Stimulated activated memory B cell treated with anti-CD40 and anti-IgM and Interleukin-4, amounts not matched to agents 10 μg/mL and 1 μg/mL and 100 μg/mL, for 72 hours (primary cell): ENCODE measurements around the gene FAM20A.
A peak's percentile ranks its signal among the peaks of the same experiment; 100 is the strongest.

Experiments used
- ATAC-seq: fragments of 150-1000 bp; cut with Tn5 transposase; 2 replicates; pipeline ENCODE4 v1.10.0; 2021
- H3K27ac Mint-ChIP-seq: one replicate; pipeline ENCODE4 v1.8.0; 2022; ENCODE audit warnings: mild to moderate bottlenecking, mixed read lengths
- H3K27me3 Mint-ChIP-seq: one replicate; pipeline ENCODE4 v1.8.0; 2022; ENCODE audit warnings: mixed read lengths
- H3K36me3 Mint-ChIP-seq: one replicate; pipeline ENCODE4 v1.8.0; 2022; ENCODE audit warnings: mixed read lengths
- H3K4me1 Mint-ChIP-seq: one replicate; pipeline ENCODE4 v1.8.0; 2022; ENCODE audit warnings: mixed read lengths
- H3K4me3 Mint-ChIP-seq: one replicate; pipeline ENCODE4 v1.8.0; 2022; ENCODE audit warnings: mild to moderate bottlenecking, moderate library complexity, mixed read lengths
- H3K9me3 Mint-ChIP-seq: one replicate; pipeline ENCODE4 v1.8.0; 2022; ENCODE audit warnings: mixed read lengths

Gene FAM20A

DNA sequence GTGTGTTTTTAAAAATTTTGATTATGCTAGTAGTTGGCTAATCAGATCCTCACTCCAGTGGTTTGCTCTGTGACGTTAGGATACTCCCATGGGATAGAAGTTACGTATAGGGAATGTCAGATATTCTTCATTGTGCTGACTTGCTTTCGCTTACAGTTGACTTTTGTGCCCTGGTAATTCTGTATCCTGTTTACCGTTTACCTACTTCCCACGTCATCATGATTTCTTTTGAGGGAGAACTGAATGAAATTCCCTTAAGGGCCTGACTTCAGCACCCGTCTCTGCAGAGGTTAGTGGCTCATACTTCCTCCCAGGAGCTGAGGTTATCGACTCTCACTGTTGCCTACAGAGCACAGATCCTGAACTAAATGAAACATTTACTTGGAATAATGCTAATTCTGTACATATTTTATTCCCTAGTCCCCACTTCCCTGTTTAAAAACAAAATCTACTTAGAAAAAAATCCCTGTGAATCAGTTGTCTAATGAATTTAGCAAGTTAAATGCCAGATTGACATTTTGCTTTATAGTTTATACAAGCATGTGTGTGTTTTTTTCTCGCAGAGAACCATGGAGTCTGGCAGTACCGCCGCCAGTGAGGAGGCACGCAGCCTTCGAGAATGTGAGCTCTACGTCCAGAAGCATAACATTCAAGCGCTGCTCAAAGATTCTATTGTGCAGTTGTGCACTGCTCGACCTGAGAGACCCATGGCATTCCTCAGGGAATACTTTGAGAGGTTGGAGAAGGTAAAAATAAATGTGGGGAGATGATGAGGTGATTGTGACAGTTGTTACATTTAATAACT is 86.1 kb downstream of the FAM20A start:
- Mint-ChIP-seq H3K27ac (no peak overlapping the region), H3K4me1 (peaks cover 56% of the 10 kb centered on the region), H3K9me3 (no peaks in the 10 kb centered on the region), H3K36me3 (peaks cover 48% of the 10 kb centered on the region), H3K27me3 (no peaks in the 10 kb centered on the region), H3K4me3 (no peak overlapping the region)
- ATAC-seq: no peak

GRCh38 chr17:68513932-68514331 is 87.2 kb downstream of the FAM20A start:
- peak overlapping the region; percentile 93 for H3K4me3 Mint-ChIP-seq
- H3K27me3 Mint-ChIP-seq: no peaks in the 10 kb centered on the region
- H3K27ac Mint-ChIP-seq: peak overlapping the region; percentile 87
- H3K4me1 Mint-ChIP-seq: peaks cover 52% of the 10 kb centered on the region
- peaks cover 37% of the 10 kb centered on the region for H3K36me3 Mint-ChIP-seq
- no peaks in the 10 kb centered on the region for H3K9me3 Mint-ChIP-seq
- no peak for ATAC-seq

GRCh38 chr17:68512960-68513474 is 88.2 kb downstream of the FAM20A start:
- Mint-ChIP-seq H3K27me3 (no peaks in the 10 kb centered on the region), H3K27ac (peak overlapping the region; percentile 87), H3K4me1 (peaks cover 49% of the 10 kb centered on the region), H3K9me3 (no peaks in the 10 kb centered on the region), H3K4me3 (peak overlapping the region; percentile 93), H3K36me3 (peaks cover 32% of the 10 kb centered on the region)
- no peak for ATAC-seq

DNA sequence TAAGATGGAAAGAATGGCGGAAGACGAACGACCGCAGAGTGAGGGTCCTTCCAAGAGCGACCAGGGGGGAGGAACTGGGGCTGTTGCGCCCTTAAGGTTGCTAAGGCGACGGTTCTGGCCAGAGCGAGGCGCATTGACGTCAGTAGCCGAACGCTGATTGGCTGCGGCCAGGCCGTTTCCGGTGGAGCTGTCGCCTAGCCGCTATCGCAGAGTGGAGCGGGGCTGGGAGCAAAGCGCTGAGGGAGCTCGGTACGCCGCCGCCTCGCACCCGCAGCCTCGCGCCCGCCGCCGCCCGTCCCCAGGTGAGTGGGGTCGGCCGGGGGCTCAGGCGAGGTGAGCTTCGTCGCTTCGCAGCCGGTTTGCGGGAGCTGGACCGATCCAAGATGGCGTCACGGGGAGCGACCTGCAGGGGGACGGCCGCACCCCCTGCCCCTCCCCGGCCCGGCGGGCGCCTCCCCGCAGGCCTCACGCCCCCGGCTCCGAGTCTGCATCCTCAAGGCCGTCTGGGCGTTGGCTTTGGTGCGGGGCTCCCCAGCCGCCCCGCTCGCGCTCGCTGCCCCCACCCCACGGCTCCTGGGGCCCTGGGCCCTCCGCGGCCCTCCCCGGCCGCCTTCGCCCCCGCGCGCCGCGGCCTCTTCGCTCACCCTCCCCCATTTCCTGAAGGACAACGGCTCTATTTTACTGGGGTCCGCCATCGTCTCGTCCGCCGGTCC is 88.8 kb downstream of the FAM20A start, which contains the start of gene PRKAR1A:
Gene PRKAR1A, plus strand, starts transcription at position 184 of the 713 bp plus-strand sequence. CDS start 2,970 bp downstream, outside the sequence.
- Mint-ChIP-seq H3K27ac (peak within 1 kb of the TSS; percentile 87), H3K27me3 (no peaks in the 10 kb centered on the region), H3K36me3 (peaks cover 26% of the 10 kb centered on the region), H3K9me3 (no peaks in the 10 kb centered on the region), H3K4me1 (peaks cover 43% of the 10 kb centered on the region), H3K4me3 (peak within 1 kb of the TSS; percentile 93)
- ATAC-seq: peak; percentile 94

GRCh38 chr17:68511671-68512246 is 89.4 kb downstream of the FAM20A start:
- Mint-ChIP-seq H3K4me3 (peak overlapping the region; percentile 86), H3K27me3 (no peaks in the 10 kb centered on the region), H3K27ac (peak overlapping the region; percentile 87), H3K4me1 (peaks cover 37% of the 10 kb centered on the region), H3K36me3 (peaks cover 19% of the 10 kb centered on the region), H3K9me3 (no peaks in the 10 kb centered on the region)
- peak; percentile 85 for ATAC-seq

GRCh38 chr17:68511254-68511670 is 89.9 kb downstream of the FAM20A start:
- no peak for ATAC-seq
- no peaks in the 10 kb centered on the region for H3K9me3 Mint-ChIP-seq
- peaks cover 36% of the 10 kb centered on the region for H3K4me1 Mint-ChIP-seq
- H3K36me3 Mint-ChIP-seq: peaks cover 15% of the 10 kb centered on the region
- peak overlapping the region; percentile 86 for H3K4me3 Mint-ChIP-seq
- H3K27me3 Mint-ChIP-seq: no peaks in the 10 kb centered on the region
- H3K27ac Mint-ChIP-seq: peak overlapping the region; percentile 87

DNA sequence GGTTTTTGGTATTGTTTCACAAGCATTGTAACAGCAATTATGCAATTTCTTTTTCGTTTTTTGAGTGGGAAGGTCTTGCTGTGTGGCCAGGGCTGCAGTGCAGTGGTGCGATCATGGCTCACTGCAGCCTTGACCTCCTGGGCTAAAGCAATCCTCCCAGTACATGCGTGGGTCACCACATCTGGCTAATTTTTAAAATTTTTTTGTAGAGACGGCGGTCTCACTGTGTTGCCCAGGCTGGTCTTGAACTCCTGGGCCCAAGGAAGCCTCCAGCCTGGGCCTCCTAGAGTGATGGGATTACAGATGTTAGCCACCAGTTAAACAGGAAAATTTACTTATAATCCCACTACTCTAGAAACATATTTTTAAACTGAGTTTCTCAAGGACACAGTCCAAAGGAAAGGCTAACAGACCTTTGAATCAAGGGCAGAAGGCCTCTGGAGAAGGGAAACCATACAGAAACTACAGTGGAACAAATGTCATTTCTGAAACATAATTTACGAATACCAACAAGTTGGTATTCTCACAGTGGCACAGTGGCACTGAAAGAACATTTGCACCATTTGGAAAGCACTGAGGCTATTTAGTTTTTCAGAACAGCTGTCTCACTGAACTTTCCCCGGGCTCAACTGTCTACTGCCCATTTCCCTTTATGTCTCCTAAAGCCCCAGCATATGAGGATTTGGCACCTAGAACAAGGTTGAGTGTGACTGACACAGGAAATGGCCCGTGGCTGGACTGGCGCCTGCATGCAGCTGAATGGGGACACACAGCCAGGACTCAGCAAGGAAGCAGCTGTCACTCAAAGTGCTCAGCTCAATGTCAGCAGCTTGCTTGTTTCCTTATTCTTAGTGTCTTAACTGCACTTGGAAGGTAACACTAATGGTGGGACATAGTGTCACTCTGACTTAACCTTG is 91.8 kb downstream of the FAM20A start:
- Mint-ChIP-seq H3K4me3 (no peak overlapping the region), H3K4me1 (peaks cover 25% of the 10 kb centered on the region), H3K9me3 (no peaks in the 10 kb centered on the region), H3K27me3 (no peaks in the 10 kb centered on the region), H3K27ac (no peak overlapping the region), H3K36me3 (peaks cover 6% of the 10 kb centered on the region)
- no peak for ATAC-seq

DNA sequence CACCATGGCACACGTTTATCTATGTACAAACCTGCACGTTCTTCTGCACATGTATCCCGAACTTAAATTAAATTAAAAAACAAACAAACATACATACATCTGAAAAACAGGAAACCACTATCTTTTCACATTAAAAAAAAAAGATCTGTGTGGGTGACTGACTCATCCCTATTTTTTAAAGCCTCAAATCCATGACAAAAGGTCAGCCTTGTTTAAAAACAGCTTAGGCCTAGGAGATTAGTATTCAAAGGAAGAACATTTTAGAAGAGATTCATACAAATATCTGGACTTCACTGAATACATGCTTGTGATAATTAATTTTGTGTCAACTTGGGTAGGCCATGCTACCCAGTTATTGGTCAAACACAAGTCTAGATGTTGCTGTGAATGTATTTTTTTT is 93.6 kb downstream of the FAM20A start:
- H3K9me3 Mint-ChIP-seq: no peaks in the 10 kb centered on the region
- H3K36me3 Mint-ChIP-seq: no peaks in the 10 kb centered on the region
- H3K4me3 Mint-ChIP-seq: no peak overlapping the region
- ATAC-seq: no peak
- no peaks in the 10 kb centered on the region for H3K27me3 Mint-ChIP-seq
- peaks cover 11% of the 10 kb centered on the region for H3K4me1 Mint-ChIP-seq
- no peak overlapping the region for H3K27ac Mint-ChIP-seq

DNA sequence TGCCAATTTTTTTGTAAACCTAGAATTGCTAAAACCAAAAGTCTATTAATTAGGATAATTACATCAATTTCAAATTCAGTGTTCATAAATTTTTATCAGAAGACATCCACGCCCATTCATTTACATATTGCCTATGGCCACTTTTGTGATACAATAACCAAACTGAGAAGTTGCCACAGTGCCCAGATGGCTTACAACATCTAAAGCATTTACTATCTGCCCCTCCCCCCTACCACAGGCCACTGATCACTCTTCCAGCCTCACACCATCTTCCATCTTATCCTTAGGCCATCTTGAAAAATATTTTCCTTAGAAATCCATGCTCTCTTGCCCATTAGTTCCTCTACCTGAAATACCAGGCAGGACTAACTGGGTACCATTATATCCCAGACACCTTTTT is 95.2 kb downstream of the FAM20A start:
- H3K27me3 Mint-ChIP-seq: no peaks in the 10 kb centered on the region
- no peak for ATAC-seq
- peaks cover 6% of the 10 kb centered on the region for H3K4me1 Mint-ChIP-seq
- H3K4me3 Mint-ChIP-seq: no peak overlapping the region
- H3K9me3 Mint-ChIP-seq: no peaks in the 10 kb centered on the region
- no peaks in the 10 kb centered on the region for H3K36me3 Mint-ChIP-seq
- H3K27ac Mint-ChIP-seq: no peak overlapping the region

DNA sequence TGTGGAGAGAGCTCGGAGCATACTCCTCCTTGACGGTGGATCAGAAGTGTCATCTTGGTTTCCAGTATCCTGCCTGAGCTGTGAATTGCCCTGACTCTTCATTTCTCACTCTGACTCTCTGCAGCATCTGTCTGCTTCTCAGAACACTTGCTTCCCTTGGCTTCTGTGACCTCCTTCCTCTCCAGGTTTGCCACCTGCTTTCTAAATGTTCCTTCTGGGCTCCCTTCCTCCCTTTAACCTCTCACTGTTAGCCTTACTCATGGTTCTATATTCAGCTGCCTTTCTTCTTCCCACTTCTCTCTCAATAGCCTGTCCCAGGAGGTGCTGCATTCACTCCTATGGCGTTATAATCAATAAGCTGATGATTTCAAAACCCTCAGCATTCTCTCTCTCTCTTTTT is 100.1 kb downstream of the FAM20A start:
- Mint-ChIP-seq H3K36me3 (no peaks in the 10 kb centered on the region), H3K4me3 (no peak overlapping the region), H3K27ac (no peak overlapping the region), H3K4me1 (peaks cover 21% of the 10 kb centered on the region), H3K27me3 (no peaks in the 10 kb centered on the region), H3K9me3 (no peaks in the 10 kb centered on the region)
- ATAC-seq: no peak

DNA sequence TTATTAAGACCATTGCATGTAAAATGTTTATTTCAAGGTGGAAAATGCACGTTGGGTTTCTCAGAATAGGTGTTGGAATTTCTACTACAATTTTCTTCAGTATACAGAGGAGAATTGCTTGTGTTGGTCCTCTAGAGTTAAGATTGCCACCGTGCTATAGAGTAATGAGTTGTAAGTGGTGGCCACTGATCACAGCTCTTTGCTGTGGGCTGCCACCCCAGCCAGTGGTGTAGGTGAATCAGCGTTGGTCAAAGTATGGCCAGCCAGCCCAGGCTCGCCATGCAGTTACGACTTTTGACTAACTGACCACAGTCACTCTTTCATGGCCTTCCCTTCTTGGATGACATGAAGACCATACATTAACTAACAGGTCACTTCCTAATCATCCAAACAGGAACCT is 101.6 kb downstream of the FAM20A start:
- ATAC-seq: no peak
- Mint-ChIP-seq H3K4me1 (peaks cover 21% of the 10 kb centered on the region), H3K27ac (peak overlapping the region; percentile 92)

GRCh38 chr17:68498479-68499326 is 102.5 kb downstream of the FAM20A start:
- Mint-ChIP-seq H3K4me1 (peaks cover 21% of the 10 kb centered on the region), H3K36me3 (no peaks in the 10 kb centered on the region), H3K4me3 (peak overlapping the region; percentile 47), H3K27ac (peak overlapping the region; percentile 92), H3K27me3 (no peaks in the 10 kb centered on the region), H3K9me3 (no peaks in the 10 kb centered on the region)
- ATAC-seq: peak; percentile 40

More for the DNA sequence above, 101.6 kb downstream of the FAM20A start:
- Mint-ChIP-seq H3K27me3 (no peaks in the 10 kb centered on the region), H3K9me3 (no peaks in the 10 kb centered on the region), H3K36me3 (no peaks in the 10 kb centered on the region), H3K4me3 (no peak overlapping the region)

DNA sequence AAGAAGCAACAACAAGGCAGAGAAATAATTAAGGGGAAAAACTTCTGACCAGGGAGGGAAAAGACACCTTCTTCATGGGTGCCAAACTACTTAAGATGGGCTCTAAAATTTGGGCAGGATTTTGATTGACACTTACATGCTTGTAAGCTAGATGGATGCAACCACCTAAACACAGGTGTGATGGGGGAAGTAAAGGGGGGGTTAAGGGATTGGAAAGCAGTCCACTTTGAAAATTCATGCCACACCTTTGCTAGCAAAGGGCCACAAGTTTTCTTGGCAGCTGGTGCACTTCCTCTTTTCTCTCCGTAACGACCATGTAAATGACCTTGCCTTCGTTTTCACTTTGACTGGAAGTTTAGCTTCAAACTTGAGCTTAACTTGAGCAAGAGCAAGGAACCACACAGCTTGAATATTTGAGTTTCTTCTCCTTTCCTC is 103.3 kb downstream of the FAM20A start:
- Mint-ChIP-seq H3K9me3 (no peaks in the 10 kb centered on the region), H3K27ac (peak overlapping the region; percentile 92), H3K36me3 (no peaks in the 10 kb centered on the region), H3K4me3 (peak overlapping the region; percentile 47), H3K27me3 (no peaks in the 10 kb centered on the region), H3K4me1 (peaks cover 21% of the 10 kb centered on the region)
- peak; percentile 93 for ATAC-seq

GRCh38 chr17:68495081-68495480 is 106.1 kb downstream of the FAM20A start:
- Mint-ChIP-seq H3K27ac (peak overlapping the region; percentile 2), H3K4me1 (peaks cover 43% of the 10 kb centered on the region), H3K4me3 (no peak overlapping the region), H3K27me3 (no peaks in the 10 kb centered on the region), H3K9me3 (peaks cover 3% of the 10 kb centered on the region), H3K36me3 (no peaks in the 10 kb centered on the region)
- no peak for ATAC-seq
